C4-2B (cell line): ENCODE data around the gene SLC25A19.

Source experiments
- ZFX ChIP-seq: fragments of 450-650 bp; IDR thresholded peaks from 2 replicates; pipeline ENCODE4 v1.6.1; 2017
- TF ChIP-seq, protein P1 (sequence below): fragments of 450-650 bp; conservative IDR thresholded peaks from 2 replicates; pipeline ENCODE4 v1.5.1; 2017; ENCODE audit warnings: mild to moderate bottlenecking

GRCh38 chr17:75240394-75241142 is 48.7 kb downstream of the SLC25A19 start:
- TF ChIP-seq, protein P1, sequence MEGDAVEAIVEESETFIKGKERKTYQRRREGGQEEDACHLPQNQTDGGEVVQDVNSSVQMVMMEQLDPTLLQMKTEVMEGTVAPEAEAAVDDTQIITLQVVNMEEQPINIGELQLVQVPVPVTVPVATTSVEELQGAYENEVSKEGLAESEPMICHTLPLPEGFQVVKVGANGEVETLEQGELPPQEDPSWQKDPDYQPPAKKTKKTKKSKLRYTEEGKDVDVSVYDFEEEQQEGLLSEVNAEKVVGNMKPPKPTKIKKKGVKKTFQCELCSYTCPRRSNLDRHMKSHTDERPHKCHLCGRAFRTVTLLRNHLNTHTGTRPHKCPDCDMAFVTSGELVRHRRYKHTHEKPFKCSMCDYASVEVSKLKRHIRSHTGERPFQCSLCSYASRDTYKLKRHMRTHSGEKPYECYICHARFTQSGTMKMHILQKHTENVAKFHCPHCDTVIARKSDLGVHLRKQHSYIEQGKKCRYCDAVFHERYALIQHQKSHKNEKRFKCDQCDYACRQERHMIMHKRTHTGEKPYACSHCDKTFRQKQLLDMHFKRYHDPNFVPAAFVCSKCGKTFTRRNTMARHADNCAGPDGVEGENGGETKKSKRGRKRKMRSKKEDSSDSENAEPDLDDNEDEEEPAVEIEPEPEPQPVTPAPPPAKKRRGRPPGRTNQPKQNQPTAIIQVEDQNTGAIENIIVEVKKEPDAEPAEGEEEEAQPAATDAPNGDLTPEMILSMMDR, result peak; percentile 70
- no peak for TF ChIP-seq ZFX
